Measurements from ENCODE around the gene TNNI3K.
A peak's percentile ranks its signal among the peaks of the same experiment; 100 is the strongest.
"Not testable (repeated sequence)": the region's sequence is repeated elsewhere in the genome, so short reads cannot be mapped to it uniquely, and the experiment has no call there.

Gene TNNI3K, protein sequence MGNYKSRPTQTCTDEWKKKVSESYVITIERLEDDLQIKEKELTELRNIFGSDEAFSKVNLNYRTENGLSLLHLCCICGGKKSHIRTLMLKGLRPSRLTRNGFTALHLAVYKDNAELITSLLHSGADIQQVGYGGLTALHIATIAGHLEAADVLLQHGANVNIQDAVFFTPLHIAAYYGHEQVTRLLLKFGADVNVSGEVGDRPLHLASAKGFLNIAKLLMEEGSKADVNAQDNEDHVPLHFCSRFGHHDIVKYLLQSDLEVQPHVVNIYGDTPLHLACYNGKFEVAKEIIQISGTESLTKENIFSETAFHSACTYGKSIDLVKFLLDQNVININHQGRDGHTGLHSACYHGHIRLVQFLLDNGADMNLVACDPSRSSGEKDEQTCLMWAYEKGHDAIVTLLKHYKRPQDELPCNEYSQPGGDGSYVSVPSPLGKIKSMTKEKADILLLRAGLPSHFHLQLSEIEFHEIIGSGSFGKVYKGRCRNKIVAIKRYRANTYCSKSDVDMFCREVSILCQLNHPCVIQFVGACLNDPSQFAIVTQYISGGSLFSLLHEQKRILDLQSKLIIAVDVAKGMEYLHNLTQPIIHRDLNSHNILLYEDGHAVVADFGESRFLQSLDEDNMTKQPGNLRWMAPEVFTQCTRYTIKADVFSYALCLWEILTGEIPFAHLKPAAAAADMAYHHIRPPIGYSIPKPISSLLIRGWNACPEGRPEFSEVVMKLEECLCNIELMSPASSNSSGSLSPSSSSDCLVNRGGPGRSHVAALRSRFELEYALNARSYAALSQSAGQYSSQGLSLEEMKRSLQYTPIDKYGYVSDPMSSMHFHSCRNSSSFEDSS

DNA sequence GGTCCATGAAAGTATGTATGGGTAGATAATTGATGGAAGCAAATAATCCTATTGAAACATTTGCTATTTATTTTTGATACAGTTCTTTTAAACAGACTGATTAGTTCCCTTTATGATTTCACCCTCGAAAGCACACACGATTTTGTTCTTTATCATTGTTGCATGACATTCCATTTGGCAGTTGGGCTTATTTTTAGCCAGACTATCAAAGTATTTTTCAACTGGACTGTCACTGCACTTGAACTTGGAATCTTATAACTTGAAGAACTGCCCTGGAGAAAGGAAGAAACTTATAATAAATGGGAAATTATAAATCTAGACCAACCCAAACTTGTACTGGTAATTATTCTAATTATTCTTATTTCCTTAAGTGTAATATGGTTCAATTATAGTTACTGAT is at the start of gene TNNI3K:
TSS of gene TNNI3K (plus strand) at position 235 of the 400 bp plus-strand sequence. CDS start at position 300, 65 bp downstream.
- no peak for DNase-seq

DNA sequence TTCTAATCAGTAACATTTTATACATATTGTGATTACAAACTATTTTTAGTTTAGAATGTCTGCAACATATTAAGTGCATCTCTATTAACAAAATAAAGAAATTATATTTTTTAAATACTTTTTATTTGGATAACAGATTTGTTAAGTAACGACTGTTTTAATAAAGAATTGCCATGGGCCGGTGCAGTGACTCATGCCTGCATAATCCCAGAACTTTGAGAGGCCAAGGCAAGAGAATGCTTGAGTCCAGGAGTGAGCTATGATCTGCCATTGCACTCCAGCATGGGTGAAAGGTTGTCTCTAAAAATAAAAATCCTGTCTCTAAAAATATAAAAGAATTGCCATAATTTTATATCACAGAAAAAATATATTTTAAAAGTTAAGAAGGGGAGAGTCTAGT is 41.3 kb upstream of the TNNI3K start:
- no peak for DNase-seq

GRCh38 chr1:74195339-74195738 is 39.8 kb upstream of the TNNI3K start:
- DNase-seq: no peak

- no peak for DNase-seq
Measured at GRCh38 chr1:74197255-74197654, 37.9 kb upstream of the TNNI3K start.

DNA sequence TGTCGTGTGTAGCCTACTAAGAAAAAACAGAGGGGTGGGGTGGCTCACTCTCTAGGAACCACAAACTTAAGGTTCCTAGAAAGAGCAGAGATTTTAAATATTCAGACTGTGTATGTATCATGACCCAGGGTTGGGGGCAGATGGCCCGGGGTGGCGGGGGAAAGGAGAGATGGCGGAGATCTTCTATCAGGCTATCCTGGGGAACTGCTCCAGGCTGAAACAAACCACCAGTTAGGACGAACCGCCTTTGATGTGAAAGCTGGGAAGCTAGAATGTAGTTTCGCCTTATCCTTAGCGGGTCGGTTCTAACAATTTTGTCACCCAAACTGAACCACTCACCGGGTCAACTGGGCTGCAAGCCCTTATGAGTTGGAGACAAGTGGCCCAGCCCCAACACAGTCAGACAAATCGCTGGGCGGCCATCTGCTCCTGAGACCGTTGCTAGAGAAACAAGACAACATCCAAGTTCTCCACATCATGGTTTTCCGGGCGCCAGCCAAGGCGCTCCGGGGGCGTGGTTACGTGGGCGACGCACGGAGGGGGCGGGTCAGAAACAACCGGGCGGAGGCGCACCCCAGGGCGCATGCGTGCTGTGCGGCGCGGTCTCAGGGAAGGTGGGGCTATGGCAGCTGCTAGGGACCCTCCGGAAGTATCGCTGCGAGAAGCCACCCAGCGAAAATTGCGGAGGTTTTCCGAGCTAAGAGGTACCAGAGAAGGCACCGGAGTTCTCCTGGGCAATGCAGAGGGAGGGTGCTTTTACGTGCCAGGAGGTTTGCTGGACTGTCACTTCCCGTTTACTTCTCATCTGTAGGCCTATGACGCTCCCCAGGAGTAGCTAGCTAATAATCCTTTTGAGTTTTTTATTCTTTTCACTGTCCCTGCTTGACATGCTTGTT is 37.3 kb upstream of the TNNI3K start, which contains the start of the genes FPGT and LRRIQ3:
TSS of gene FPGT (plus strand) at position 586 of the 896 bp plus-strand sequence. CDS start at position 623, 37 bp downstream.
TSS of gene LRRIQ3 (minus strand) at position 520 of the 896 bp plus-strand sequence. CDS start 14,492 bp downstream, outside the sequence.
- peak; percentile 97 for DNase-seq

- no peak for DNase-seq
Measured at GRCh38 chr1:74199504-74199903, 35.7 kb upstream of the TNNI3K start.

DNA sequence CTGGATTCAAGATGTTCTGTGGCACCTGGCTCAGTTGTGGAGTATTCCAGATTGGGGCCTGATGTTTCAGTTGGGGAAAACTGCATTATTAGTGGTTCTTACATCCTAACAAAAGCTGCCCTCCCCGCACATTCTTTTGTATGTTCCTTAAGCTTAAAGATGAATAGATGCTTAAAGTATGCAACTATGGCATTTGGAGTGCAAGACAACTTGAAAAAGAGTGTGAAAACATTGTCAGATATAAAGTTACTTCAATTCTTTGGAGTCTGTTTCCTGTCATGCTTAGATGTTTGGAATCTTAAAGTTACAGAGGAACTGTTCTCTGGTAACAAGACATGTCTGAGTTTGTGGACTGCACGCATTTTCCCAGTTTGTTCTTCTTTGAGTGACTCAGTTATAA is 29.9 kb upstream of the TNNI3K start:
- no peak for DNase-seq

DNA sequence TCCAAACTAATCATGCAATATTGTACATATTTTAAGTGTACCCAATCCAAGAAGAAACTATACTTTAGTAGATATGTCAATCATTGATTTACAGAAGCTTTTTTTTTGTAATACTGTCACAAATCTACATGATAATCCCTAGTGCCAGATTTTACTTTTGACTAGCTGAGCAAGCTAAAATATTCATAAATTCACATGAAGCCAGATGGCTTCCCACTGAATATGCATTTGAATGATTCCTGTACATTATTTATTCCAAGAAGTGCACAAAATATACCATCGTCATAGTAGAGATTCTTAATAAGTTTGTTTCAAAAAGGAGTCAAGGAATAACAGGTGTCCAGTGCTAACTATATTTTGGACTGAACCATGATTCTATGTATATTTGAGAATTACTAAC is 20.0 kb upstream of the TNNI3K start:
- DNase-seq: no peak

GRCh38 chr1:74222701-74223100 is 12.5 kb upstream of the TNNI3K start:
- no peak for DNase-seq

DNA sequence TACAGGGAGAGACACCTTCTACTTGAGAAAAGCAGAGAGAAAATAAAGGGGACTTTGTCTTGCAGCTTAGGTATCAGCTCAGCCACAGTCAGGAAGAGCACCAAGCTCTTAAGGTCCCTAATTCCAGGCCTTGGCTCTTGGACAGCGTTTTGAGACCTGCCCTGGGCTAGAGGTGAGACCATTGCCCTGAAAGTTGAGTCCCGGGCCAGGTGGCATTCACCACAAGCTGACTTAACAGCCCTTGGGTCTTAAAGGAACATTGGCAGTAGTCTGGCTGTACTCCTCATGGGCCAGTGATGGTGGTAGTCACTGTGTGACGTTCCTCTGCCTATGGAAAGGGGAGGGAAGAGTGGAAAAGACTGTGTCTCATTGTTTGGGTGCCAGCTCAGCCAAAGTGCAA is 11.7 kb upstream of the TNNI3K start:
- no peak for DNase-seq

DNA sequence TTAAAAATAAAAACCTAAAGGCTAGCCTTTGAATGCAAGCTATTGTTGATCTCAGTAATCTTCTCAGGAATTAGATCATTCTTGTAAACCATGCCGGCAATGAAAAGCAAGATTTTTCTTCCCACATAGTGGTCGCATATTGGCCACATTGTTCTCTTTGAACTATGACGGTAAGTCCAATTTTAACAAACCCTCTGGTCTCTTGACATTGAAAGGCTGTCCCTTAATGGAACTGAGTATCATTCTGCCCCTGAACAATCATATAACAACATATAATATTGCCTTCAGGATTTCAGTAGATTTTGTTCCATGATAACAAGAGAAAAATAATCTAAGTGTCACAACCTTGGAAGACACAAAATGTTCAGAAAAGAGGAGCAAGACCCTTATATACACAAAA is 1.3 kb downstream of the TNNI3K start:
- DNase-seq: no peak

- no peak for DNase-seq
Measured at GRCh38 chr1:74237035-74237434, 1.8 kb downstream of the TNNI3K start.

- DNase-seq: no peak
Measured at GRCh38 chr1:74237787-74238186, 2.6 kb downstream of the TNNI3K start.

DNA sequence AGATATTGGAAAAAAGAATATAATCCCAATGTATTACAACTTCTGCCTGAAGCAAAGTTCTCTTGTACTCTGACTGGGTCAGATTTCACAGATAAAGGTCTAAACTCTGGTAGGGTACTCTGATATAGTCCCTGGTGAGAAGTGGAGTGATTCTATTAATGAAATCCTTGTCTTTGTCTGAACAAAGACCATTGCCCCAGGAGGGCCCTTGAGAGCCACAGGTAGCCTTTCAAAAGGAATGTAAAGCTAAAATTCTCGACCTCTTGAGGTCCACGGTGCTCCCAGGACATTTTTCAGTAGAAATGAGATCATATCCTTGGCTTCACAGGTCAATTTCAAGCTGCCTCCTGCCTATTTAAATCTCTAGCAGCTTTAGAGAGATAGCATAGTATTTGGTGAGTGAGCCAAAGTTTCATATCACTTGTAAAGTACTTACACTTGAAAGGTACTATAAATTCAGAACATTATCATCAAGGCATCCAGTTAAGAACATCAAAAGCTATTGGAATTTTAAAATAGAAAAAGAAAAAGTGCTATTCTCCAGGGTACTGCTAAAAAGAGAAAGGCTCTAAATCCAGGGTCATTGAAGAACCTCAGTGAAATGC is 10.1 kb downstream of the TNNI3K start:
- DNase-seq: no peak

DNA sequence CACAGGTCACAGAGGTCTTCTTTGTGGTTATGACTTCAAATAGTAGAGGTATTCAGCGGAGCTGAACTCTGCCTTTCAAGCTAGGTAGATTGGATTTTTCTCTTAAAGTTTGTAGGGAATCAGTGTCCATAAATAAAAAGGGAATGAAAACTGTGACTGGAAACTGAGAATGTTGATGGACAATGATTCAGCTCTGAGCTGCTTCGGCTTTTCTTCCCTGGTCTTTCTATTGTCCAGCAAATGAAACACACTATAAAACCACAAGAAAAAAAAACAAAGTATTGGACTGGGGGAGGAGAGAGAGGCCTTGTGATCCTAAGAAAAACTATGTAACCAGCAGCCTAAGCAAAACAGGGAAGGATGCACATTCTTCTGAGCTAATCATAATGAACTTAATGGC is 11.1 kb downstream of the TNNI3K start:
- no peak for DNase-seq

DNA sequence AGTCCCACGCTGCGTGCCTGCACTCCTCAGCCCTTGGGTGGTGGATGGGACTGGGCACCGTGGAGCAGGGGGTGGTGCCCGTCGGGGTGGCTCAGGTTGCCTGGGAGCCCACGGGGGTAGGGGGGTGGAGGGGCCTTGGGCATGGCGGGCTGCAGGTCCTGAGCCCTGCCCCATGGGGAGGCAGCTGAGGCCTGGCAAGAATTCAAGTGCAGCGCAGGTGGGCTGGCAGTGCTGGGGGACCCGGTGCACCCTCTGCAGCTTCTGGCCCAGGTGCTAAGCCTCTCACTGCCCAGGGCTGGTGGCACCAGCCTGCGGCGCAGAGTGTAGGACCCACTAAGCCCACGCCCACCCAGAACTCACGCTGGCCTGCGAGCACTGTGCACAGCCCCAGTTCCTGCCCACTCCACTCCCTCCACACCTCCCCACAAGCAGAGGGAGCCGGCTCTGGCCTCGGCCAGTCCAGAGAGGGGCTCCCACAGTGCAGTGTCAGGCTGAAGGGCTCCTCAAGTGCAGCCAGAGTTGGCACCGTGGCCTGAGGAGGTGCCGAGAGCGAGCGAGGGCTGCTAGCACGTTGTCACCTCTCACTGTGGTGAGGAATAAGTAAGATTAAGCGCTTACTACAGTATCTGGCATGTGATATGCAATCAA is 12.8 kb downstream of the TNNI3K start:
- DNase-seq: no peak

- DNase-seq: not testable (repeated sequence)
Measured at GRCh38 chr1:74253243-74253824, 18.1 kb downstream of the TNNI3K start.

- DNase-seq: no peak
Measured at GRCh38 chr1:74266001-74266400, 30.8 kb downstream of the TNNI3K start.

DNA sequence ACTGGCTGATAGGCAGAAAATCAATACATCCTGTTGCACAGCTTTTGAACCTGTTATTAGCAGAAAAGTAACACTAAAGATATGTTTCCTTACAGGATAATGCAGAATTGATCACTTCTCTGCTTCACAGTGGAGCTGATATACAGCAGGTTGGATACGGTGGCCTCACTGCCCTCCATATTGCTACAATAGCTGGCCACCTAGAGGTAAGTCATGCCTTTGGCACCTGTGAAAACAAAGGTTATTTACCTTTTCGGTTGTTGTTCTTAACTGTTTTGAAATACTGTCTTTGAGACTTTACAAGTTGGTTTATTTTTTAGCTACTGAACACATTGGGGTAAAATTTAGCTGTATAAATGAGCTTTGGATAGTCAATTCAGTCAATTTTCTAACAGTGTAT is 36.3 kb downstream of the TNNI3K start:
- no peak for DNase-seq

- DNase-seq: no peak
Measured at GRCh38 chr1:74280642-74281396, 45.6 kb downstream of the TNNI3K start.

- DNase-seq: no peak
Measured at GRCh38 chr1:74286414-74286813, 51.2 kb downstream of the TNNI3K start.
